Neural progenitor cell (in vitro differentiated cells): ENCODE measurements around the gene CCNK. TPM values are rescaled to one million over a fixed set of nuclear protein-coding genes. Genes with fewer than 3 reads are reported as not detected.

Source experiments
- DNase-seq: peaks from one replicate; pipeline ENCODE4 v3.0.0-alpha.2; 2016; ENCODE audit warnings: low spot score
- H2AFZ ChIP-seq: fragments of 200-600 bp; sonication (generic); replicated peaks from 2 replicates; pipeline ENCODE4 v1.6.1; 2016; ENCODE audit warnings: antibody characterized with exemption
- H3F3A ChIP-seq: fragments of 200-600 bp; sonication (generic); 2 replicates; pipeline ENCODE4 v1.6.1; 2016; ENCODE audit warnings: antibody characterized with exemption, low read depth
- H3K27ac ChIP-seq: fragments of 200-600 bp; sonication (generic); 2 replicates; pipeline ENCODE4 v1.5.1; 2016; ENCODE audit warnings: mild to moderate bottlenecking
- H3K27me3 ChIP-seq: fragments of 200-600 bp; sonication (generic); 2 replicates; pipeline ENCODE4 v1.6.1; 2016; ENCODE audit warnings: mild to moderate bottlenecking, moderate library complexity
- H3K36me3 ChIP-seq: fragments of 200-600 bp; sonication (generic); 2 replicates; pipeline ENCODE4 v1.5.1; 2016
- H3K4me1 ChIP-seq: fragments of 200-600 bp; sonication (generic); 2 replicates; pipeline ENCODE4 v1.6.1; 2016; ENCODE audit warnings: mixed run types
- H3K4me2 ChIP-seq: fragments of 200-600 bp; sonication (generic); 2 replicates; pipeline ENCODE4 v1.6.1; 2016
- H3K4me3 ChIP-seq: fragments of 200-600 bp; sonication (generic); 2 replicates; pipeline ENCODE4 v1.5.1; 2016
- H3K79me2 ChIP-seq: fragments of 200-600 bp; sonication (generic); 2 replicates; pipeline ENCODE4 v1.6.1; 2016; ENCODE audit warnings: low read depth
- H3K9ac ChIP-seq: fragments of 200-600 bp; sonication (generic); 2 replicates; pipeline ENCODE4 v1.6.1; 2016
- H3K9me3 ChIP-seq: fragments of 200-600 bp; sonication (generic); 2 replicates; pipeline ENCODE4 v1.5.1; 2016; ENCODE audit warnings: low read depth
- H4K20me1 ChIP-seq: fragments of 200-600 bp; sonication (generic); 2 replicates; pipeline ENCODE4 v1.6.1; 2016; ENCODE audit warnings: low read depth
- H3K27ac Mint-ChIP-seq: 3 replicates; pipeline ENCODE4 v1.8.0; 2021; ENCODE audit warnings: mixed read lengths
- H3K27me3 Mint-ChIP-seq: 2 replicates; pipeline ENCODE4 v1.8.0; 2022; ENCODE audit warnings: low read depth, mild to moderate bottlenecking, inconsistent platforms, moderate library complexity, mixed read lengths; ENCODE audit not compliant: insufficient read depth
- H3K36me3 Mint-ChIP-seq: 3 replicates; pipeline ENCODE4 v1.8.0; 2021; ENCODE audit warnings: mixed read lengths
- H3K4me1 Mint-ChIP-seq: 3 replicates; pipeline ENCODE4 v1.8.0; 2021; ENCODE audit warnings: mixed read lengths
- H3K4me3 Mint-ChIP-seq: 3 replicates; pipeline ENCODE4 v1.8.0; 2021; ENCODE audit warnings: mild to moderate bottlenecking, moderate library complexity, mixed read lengths
- H3K9me3 Mint-ChIP-seq: 3 replicates; pipeline ENCODE4 v1.8.0; 2020; ENCODE audit warnings: mixed read lengths
- CTCF ChIP-seq: fragments of 200-600 bp; sonication (generic); IDR thresholded peaks from 2 replicates; pipeline ENCODE4 v1.5.1; 2017; ENCODE audit warnings: antibody characterized with exemption, mild to moderate bottlenecking
- EZH2 ChIP-seq: fragments of 200-600 bp; sonication (generic); IDR thresholded peaks from 2 replicates; pipeline ENCODE4 v1.6.1; 2017; ENCODE audit warnings: antibody characterized with exemption, mild to moderate bottlenecking, moderate library complexity
- EZH2phosphoT487 ChIP-seq: fragments of 200-600 bp; sonication (generic); IDR thresholded peaks from 2 replicates; pipeline ENCODE4 v1.6.1; 2017; ENCODE audit warnings: antibody characterized with exemption
- total RNA-seq: library from RNA; depleted of rRNA; stranded (reverse); fragments of >200 nt; gene quantifications from 2 replicates; pipeline ENCODE4 v1.2.3, GENCODE V29; 2015; ENCODE audit warnings: low replicate concordance

The CCNK gene
- total RNA-seq, 1 donor from 2014 or later, result 19.0 TPM

GRCh38 chr14:99440278-99440677, 40.9 kb upstream of the CCNK start:
- Histone ChIP-seq H3K79me2 (no peaks in the 10 kb centered on the region), H3K27ac (no peak overlapping the region), H3K4me1 (no peaks in the 10 kb centered on the region), H3K9ac (no peak overlapping the region), H3K4me3 (no peak overlapping the region), H3K9me3 (no peaks in the 10 kb centered on the region), H3K36me3 (no peaks in the 10 kb centered on the region), H3F3A (no peaks in the 10 kb centered on the region), H4K20me1 (peaks cover 2% of the 10 kb centered on the region), H2AFZ (no peak overlapping the region), H3K4me2 (no peak overlapping the region), H3K27me3 (no peaks in the 10 kb centered on the region)
- no peak for DNase-seq
- Mint-ChIP-seq H3K27ac (no peak overlapping the region), H3K4me1 (peaks cover 4% of the 10 kb centered on the region), H3K4me3 (no peak overlapping the region), H3K27me3 (peaks cover 2% of the 10 kb centered on the region), H3K36me3 (peaks cover 26% of the 10 kb centered on the region), H3K9me3 (no peaks in the 10 kb centered on the region)
- no peak for TF ChIP-seq EZH2
- TF ChIP-seq CTCF, result peak; percentile 21

GRCh38 chr14:99441157-99441870, 39.9 kb upstream of the CCNK start:
- no peak overlapping the region for H3K27ac Mint-ChIP-seq
- H3K79me2 ChIP-seq, result no peaks in the 10 kb centered on the region
- H3K4me1 Mint-ChIP-seq, result peaks cover 4% of the 10 kb centered on the region
- peaks cover 2% of the 10 kb centered on the region for H3K27me3 Mint-ChIP-seq
- H3K9me3 Mint-ChIP-seq, result no peaks in the 10 kb centered on the region
- H3K27me3 ChIP-seq, result no peaks in the 10 kb centered on the region
- H3K27ac ChIP-seq, result no peak overlapping the region
- H3F3A ChIP-seq, result no peaks in the 10 kb centered on the region
- H3K9me3 ChIP-seq, result no peaks in the 10 kb centered on the region
- H3K9ac ChIP-seq, result no peak overlapping the region
- peaks cover 7% of the 10 kb centered on the region for H4K20me1 ChIP-seq
- no peak overlapping the region for H3K4me3 ChIP-seq
- TF ChIP-seq EZH2 (no peak), CTCF (peak; percentile 40), EZH2phosphoT487 (no peak)
- H3K36me3 ChIP-seq, result no peaks in the 10 kb centered on the region
- H3K4me1 ChIP-seq, result no peaks in the 10 kb centered on the region
- H3K4me3 Mint-ChIP-seq, result no peak overlapping the region
- DNase-seq, result peak; percentile 48
- peaks cover 18% of the 10 kb centered on the region for H3K36me3 Mint-ChIP-seq
- H3K4me2 ChIP-seq, result no peak overlapping the region
- no peak overlapping the region for H2AFZ ChIP-seq

- no peak overlapping the region for H3K4me3 ChIP-seq
- no peak for DNase-seq
- peaks cover 4% of the 10 kb centered on the region for H3K4me1 Mint-ChIP-seq
- H3K27me3 ChIP-seq, result no peaks in the 10 kb centered on the region
- no peak overlapping the region for H3K4me3 Mint-ChIP-seq
- peaks cover 20% of the 10 kb centered on the region for H3K36me3 Mint-ChIP-seq
- H3K79me2 ChIP-seq, result no peaks in the 10 kb centered on the region
- H3K27ac Mint-ChIP-seq, result no peak overlapping the region
- H3K9me3 Mint-ChIP-seq, result no peaks in the 10 kb centered on the region
- TF ChIP-seq CTCF (no peak), EZH2 (no peak), EZH2phosphoT487 (no peak)
- H3K27ac ChIP-seq, result no peak overlapping the region
- no peak overlapping the region for H3K9ac ChIP-seq
- H4K20me1 ChIP-seq, result peaks cover 7% of the 10 kb centered on the region
- H3K4me1 ChIP-seq, result no peaks in the 10 kb centered on the region
- no peaks in the 10 kb centered on the region for H3K9me3 ChIP-seq
- H3K4me2 ChIP-seq, result no peak overlapping the region
- H3K36me3 ChIP-seq, result no peaks in the 10 kb centered on the region
- no peak overlapping the region for H2AFZ ChIP-seq
- H3K27me3 Mint-ChIP-seq, result peaks cover 4% of the 10 kb centered on the region
- H3F3A ChIP-seq, result no peaks in the 10 kb centered on the region
Observed at GRCh38 chr14:99441918-99442317, 39.3 kb upstream of the CCNK start.
